RWPE1 (cell line): ENCODE data around the gene HARBI1.
A peak's percentile ranks its signal among the peaks of the same experiment; 100 is the strongest.

ENCODE experiments used
- CTCF ChIA-PET: fragments of 350-600 bp; sonication (Branson Sonifier 250); formaldehyde crosslinking; extraction: SDS; loops from one replicate; lab custom pipeline; 2021; lab: Yijun Ruan, JAX
- POLR2A ChIA-PET: fragments of 400-600 bp; formaldehyde crosslinking; extraction: SDS; loops from one replicate; lab custom pipeline; 2020; ENCODE audit warnings: antibody characterized with exemption; ENCODE audit not compliant: low non-redundant PET; lab: Yijun Ruan, JAX
- DNase-seq: peaks from one replicate; pipeline ENCODE4 v3.0.0; 2012; ENCODE audit warnings: low spot score
- H3K27ac ChIP-seq: fragments of 450-650 bp; 2 replicates; pipeline ENCODE4 v1.5.1; 2017
- CTCF ChIP-seq: fragments of 450-650 bp; conservative IDR thresholded peaks from 2 replicates; pipeline ENCODE4 v1.5.1; 2017; ENCODE audit warnings: low read depth, mild to moderate bottlenecking

The HARBI1 gene

DNA sequence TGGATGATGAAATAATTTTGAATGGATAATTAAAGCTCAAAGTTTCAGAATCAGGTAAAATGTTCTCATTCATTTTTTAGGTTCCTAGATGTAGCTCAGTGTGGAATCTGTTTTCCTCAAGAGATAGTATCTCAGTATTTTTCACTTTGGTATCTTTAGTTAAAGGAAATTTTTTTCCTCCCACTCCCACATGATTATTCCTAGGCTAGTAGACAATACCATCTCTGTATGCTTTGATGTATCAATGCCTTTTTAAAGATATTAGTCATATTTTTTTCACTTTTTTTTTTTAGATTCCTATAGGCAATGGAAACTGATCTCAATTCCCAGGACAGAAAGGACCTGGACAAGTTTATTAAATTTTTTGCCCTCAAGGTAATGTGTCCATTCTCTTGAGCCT is 27.0 kb upstream of the HARBI1 start:
- no peak overlapping the region for H3K27ac ChIP-seq
- no peak for TF ChIP-seq CTCF
- CTCF ChIA-PET: interaction anchor here (0.6 to 0.7 kb wide), 4 partner anchors 31 to 1084 kb away, joined by 3 to 6 read pairs (median 3); no protein-coding TSS in a partner anchor
- no peak for DNase-seq
- POLR2A ChIA-PET: no interaction called here

DNA sequence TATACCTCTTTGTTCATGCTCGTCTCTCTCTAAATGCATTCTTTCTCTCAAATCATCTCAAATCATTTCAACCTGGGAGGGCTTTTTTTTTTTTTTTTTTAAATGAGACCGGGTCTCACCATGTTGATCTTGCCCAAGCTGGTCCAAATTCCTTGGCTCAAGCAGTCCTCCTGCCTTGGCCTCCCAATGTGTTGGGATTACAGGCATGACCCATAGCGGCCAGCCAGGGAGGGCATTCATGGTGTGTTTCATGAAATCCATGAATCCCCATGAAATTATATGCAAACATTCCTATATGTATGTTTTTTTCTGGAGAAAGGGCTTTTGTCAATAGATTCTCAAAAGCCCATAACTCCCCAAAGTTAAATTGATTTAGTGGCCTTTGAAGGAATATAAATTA is 26.5 kb upstream of the HARBI1 start:
- no peak for TF ChIP-seq CTCF
- ChIA-PET POLR2A (no interaction called here), CTCF (interaction anchor here (0.7 kb wide), 2 partner anchors 31 to 1085 kb away, joined by 3 to 6 read pairs; no protein-coding TSS in a partner anchor)
- no peak for DNase-seq
- H3K27ac ChIP-seq: no peak overlapping the region

DNA sequence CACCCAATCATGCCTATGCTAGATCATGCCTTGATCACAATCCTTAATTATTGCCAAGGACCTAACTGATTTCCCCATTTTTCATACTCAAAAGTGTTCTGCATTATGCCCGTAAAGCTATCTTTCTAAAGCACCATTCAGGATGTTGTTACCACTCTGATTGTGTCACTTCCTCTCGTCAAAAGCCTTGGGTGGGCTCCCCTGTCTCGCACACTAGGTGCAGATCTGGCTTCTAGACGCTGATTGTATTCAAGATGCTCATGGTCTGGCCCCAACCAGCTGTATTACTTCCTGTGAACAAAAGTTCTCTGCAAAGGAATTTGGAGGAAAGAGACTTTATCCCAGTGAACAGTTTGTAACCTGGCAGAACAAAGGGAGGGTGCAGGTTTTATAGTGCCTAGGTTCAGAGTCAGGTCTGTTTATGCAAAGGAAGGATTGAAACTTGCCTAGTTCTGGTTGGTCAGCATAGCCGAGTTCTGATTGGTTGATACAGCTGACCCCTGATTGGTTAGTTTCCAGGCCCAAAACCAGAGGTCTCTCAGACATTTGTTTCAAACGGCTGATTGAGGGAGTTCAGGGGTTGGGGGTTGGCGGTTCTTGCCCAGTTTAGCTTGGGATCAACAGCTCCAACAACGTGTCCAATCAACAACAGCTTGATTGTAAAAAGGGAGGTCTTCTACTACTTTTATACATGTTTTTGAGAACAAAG is 25.8 kb upstream of the HARBI1 start:
- ChIA-PET CTCF (no interaction called here), POLR2A (interaction anchor here (0.6 kb wide), 1 partner anchor 33 kb away, joined by 3 read pairs; no protein-coding TSS in a partner anchor)
- DNase-seq: peak; percentile 17
- TF ChIP-seq CTCF: no peak
- H3K27ac ChIP-seq: no peak overlapping the region

DNA sequence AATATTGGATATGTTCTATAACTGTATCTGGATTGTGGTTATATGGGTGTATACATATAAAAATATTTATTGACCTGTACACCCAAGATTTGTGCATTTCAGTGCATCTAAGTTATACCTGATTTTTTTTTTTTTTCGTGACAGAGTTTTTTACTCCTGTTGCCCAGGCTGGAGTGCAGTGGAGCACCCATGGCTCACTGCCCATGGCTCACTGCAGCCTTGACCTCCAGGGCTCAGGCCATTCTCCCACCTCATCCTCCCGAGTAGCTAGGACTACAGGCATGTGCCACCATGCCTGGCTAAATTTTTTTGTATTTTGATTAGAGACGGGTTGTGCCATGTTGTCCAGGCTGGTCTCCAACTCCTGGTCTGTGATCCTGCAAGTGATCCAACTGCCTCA is 24.6 kb upstream of the HARBI1 start:
- POLR2A ChIA-PET: interaction anchor here (0.5 kb wide), 1 partner anchor 60 kb away, joined by 4 read pairs; no protein-coding TSS in a partner anchor
- DNase-seq: no peak
- CTCF ChIA-PET: no interaction called here
- TF ChIP-seq CTCF: no peak
- H3K27ac ChIP-seq: no peak overlapping the region

GRCh38 chr11:46640036-46640788 is 23.2 kb upstream of the HARBI1 start:
- TF ChIP-seq CTCF: no peak
- no peak for DNase-seq
- POLR2A ChIA-PET: no interaction called here
- H3K27ac ChIP-seq: no peak overlapping the region
- CTCF ChIA-PET: interaction anchor here (0.6 kb wide), 1 partner anchor 19 kb away, joined by 3 read pairs; no protein-coding TSS in a partner anchor

DNA sequence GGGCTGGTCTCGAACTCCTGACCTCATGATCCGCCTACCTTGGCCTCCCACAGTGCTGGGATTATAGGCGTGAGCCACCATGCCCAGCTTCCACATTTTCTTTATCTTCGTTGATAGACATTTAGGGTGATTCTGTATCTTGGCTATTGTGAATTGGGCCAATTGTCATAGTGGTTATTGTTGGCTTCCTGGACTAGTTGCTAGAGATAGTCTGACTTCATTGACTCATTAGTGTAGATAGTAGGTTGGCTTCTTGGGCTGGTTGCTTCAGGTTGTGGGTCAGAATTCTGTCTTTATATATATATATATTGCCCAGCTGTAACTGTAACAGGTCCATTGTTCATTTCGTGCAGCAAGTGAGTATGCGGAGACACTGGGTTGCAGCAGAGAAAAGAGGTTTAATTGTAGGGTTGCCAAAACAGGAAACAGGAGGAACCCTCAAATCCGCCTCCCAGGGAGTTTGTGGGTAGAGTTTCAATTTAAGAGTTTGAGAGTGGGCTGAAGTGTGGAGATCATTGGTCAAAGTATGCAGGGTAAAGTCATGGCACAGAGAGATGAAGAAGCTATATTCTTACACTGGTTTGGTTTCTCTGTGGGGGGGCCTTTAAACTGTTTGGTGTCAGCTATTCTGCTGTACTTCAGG is 22.3 kb upstream of the HARBI1 start:
- DNase-seq: no peak

More for the DNA sequence above, 22.3 kb upstream of the HARBI1 start:
- CTCF ChIA-PET: interaction anchor here (0.6 to 0.8 kb wide), 2 partner anchors 12 to 18 kb away, joined by 3 read pairs; no protein-coding TSS in a partner anchor
- POLR2A ChIA-PET: no interaction called here
- TF ChIP-seq CTCF: no peak
- no peak overlapping the region for H3K27ac ChIP-seq
